GM23338 (cell line): ENCODE data around the gene BAHCC1. TPM values are rescaled to one million over a fixed set of nuclear protein-coding genes. Genes with fewer than 3 reads are reported as not detected.

ENCODE experiments used
- ATAC-seq: fragments of 200-7000 bp; cut with Tn5 transposase; 3 replicates; pipeline ENCODE4 v1.9.1; 2020
- DNase-seq: peaks from one replicate; pipeline ENCODE4 v3.0.0-alpha.2; 2015; ENCODE audit warnings: low spot score
- H2AFZ ChIP-seq: fragments of 200-600 bp; sonication (generic); 2 replicates; pipeline ENCODE4 v1.8.0; 2016; ENCODE audit warnings: antibody characterized with exemption, mild to moderate bottlenecking, moderate library complexity
- H3F3A ChIP-seq: fragments of 200-600 bp; sonication (generic); replicated peaks from 2 replicates; pipeline ENCODE4 v1.8.0; 2017; ENCODE audit warnings: antibody characterized with exemption, mixed run types, low read depth
- H3K27ac ChIP-seq: fragments of 200-600 bp; sonication (generic); 2 replicates; pipeline ENCODE4 v1.6.1; 2016; ENCODE audit warnings: low read depth
- H3K27me3 ChIP-seq: fragments of 200-600 bp; sonication (generic); 2 replicates; pipeline ENCODE4 v1.8.0; 2016; ENCODE audit warnings: mild to moderate bottlenecking, mixed run types, moderate library complexity; ENCODE audit not compliant: insufficient read depth
- H3K36me3 ChIP-seq: fragments of 200-600 bp; sonication (generic); 2 replicates; pipeline ENCODE4 v1.8.0; 2016; ENCODE audit warnings: mild to moderate bottlenecking; ENCODE audit not compliant: insufficient read depth
- H3K4me1 ChIP-seq: fragments of 200-600 bp; sonication (generic); 2 replicates; pipeline ENCODE4 v1.8.0; 2016; ENCODE audit warnings: mild to moderate bottlenecking, moderate library complexity; ENCODE audit not compliant: insufficient read depth
- H3K4me2 ChIP-seq: fragments of 200-600 bp; sonication (generic); 2 replicates; pipeline ENCODE4 v1.7.1; 2017; ENCODE audit warnings: mixed run types
- H3K4me3 ChIP-seq: fragments of 200-600 bp; sonication (generic); 2 replicates; pipeline ENCODE4 v1.6.1; 2016; ENCODE audit warnings: mixed run types
- H3K79me2 ChIP-seq: fragments of 200-600 bp; sonication (generic); replicated peaks from 2 replicates; pipeline ENCODE4 v1.8.0; 2017; ENCODE audit warnings: mild to moderate bottlenecking; ENCODE audit not compliant: insufficient read depth
- H3K9me2 ChIP-seq: fragments of 200-600 bp; sonication (generic); 2 replicates; pipeline ENCODE4 v1.8.0; 2017; ENCODE audit not compliant: insufficient read depth
- H4K20me1 ChIP-seq: fragments of 200-600 bp; sonication (generic); replicated peaks from 2 replicates; pipeline ENCODE4 v1.8.0; 2017; ENCODE audit warnings: mild to moderate bottlenecking; ENCODE audit not compliant: insufficient read depth
- H3K27ac Mint-ChIP-seq: 2 replicates; pipeline ENCODE4 v1.8.0; 2020; ENCODE audit warnings: inconsistent platforms, mild to moderate bottlenecking, moderate library complexity, mixed read lengths
- H3K27me3 Mint-ChIP-seq: 3 replicates; pipeline ENCODE4 v1.8.0; 2022; ENCODE audit warnings: low read depth, mild to moderate bottlenecking, moderate library complexity, mixed read lengths, inconsistent platforms; ENCODE audit not compliant: insufficient read depth, poor library complexity
- H3K36me3 Mint-ChIP-seq: 3 replicates; pipeline ENCODE4 v1.8.0; 2021; ENCODE audit warnings: low read depth, mild to moderate bottlenecking, inconsistent platforms, moderate library complexity, mixed read lengths
- H3K4me1 Mint-ChIP-seq: 3 replicates; pipeline ENCODE4 v1.8.0; 2020; ENCODE audit warnings: mild to moderate bottlenecking, inconsistent platforms, mixed read lengths
- H3K4me3 Mint-ChIP-seq: 3 replicates; pipeline ENCODE4 v1.8.0; 2021; ENCODE audit warnings: moderate library complexity, mild to moderate bottlenecking, inconsistent platforms, mixed read lengths
- H3K9me3 Mint-ChIP-seq: 3 replicates; pipeline ENCODE4 v1.8.0; 2020; ENCODE audit warnings: moderate library complexity, mild to moderate bottlenecking, inconsistent platforms, mixed read lengths
- CREB1 ChIP-seq: fragments of 250-450 bp; sonication (Bioruptor Pico); IDR thresholded peaks from 2 replicates; pipeline ENCODE4 v1.5.0; 2020; ENCODE audit warnings: low read depth, mild to moderate bottlenecking, moderate library complexity
- CTCF ChIP-seq, 2 experiments: fragments of 200-600 bp in 1 of 2; sonication (generic) in 1 of 2; conservative IDR thresholded peaks; 2 replicates each; pipeline versions ENCODE4 v1.5.1 to v1.6.1; 2016 to 2017; ENCODE audit warnings: antibody characterized with exemption in 2 of 2, low read depth in 2 of 2, mild to moderate bottlenecking in 2 of 2, moderate library complexity in 1 of 2
- EZH2 ChIP-seq: fragments of 200-600 bp; sonication (generic); IDR thresholded peaks from one replicate; pipeline ENCODE4 v1.8.0; 2017; ENCODE audit warnings: antibody characterized with exemption, mild to moderate bottlenecking, low read depth; ENCODE audit not compliant: unreplicated experiment
- EZH2phosphoT487 ChIP-seq: fragments of 200-600 bp; sonication (generic); IDR thresholded peaks from one replicate; pipeline ENCODE4 v1.8.1; 2018; ENCODE audit warnings: antibody characterized with exemption; ENCODE audit not compliant: unreplicated experiment
- JUNB ChIP-seq: IDR thresholded peaks from one replicate; pipeline ENCODE4 v1.6.1; 2016; ENCODE audit warnings: antibody characterized with exemption; ENCODE audit not compliant: unreplicated experiment
- POLR2AphosphoS5 ChIP-seq: IDR thresholded peaks from 2 replicates; pipeline ENCODE4 v1.6.1; 2016; ENCODE audit warnings: antibody characterized with exemption, low read depth
- STAT1 ChIP-seq: IDR thresholded peaks from one replicate; pipeline ENCODE4 v1.6.1; 2016; ENCODE audit warnings: antibody characterized with exemption; ENCODE audit not compliant: unreplicated experiment
- ZNF114 ChIP-seq: fragments of 250-450 bp; sonication (Bioruptor Pico); IDR thresholded peaks from 2 replicates; pipeline ENCODE4 v1.5.0; 2020; ENCODE audit warnings: mild to moderate bottlenecking, moderate library complexity
- ZNF331 ChIP-seq: fragments of 250-450 bp; sonication (Bioruptor Pico); IDR thresholded peaks from 2 replicates; pipeline ENCODE4 v1.5.0; 2020; ENCODE audit warnings: low read depth, mild to moderate bottlenecking, moderate library complexity
- polyA plus RNA-seq: library from polyadenylated mRNA; unstranded; fragments of >200 nt; fragmentation: Nextera tagmentation; extraction: Ambion mirVana; gene quantifications from 2 replicates; pipeline ENCODE4 v1.2.1, GENCODE V29; 2016
- total RNA-seq: library from RNA; depleted of rRNA; stranded (reverse); fragments of >200 nt; shearing (Covaris generic); gene quantifications from 2 replicates; pipeline ENCODE4 v1.2.3, GENCODE V29; 2014
- TF ChIP-seq, protein P1 (sequence below): fragments of 250-450 bp; sonication (Bioruptor Pico); IDR thresholded peaks from 2 replicates; pipeline ENCODE4 v1.5.0; 2020; ENCODE audit warnings: mild to moderate bottlenecking, moderate library complexity
- TF ChIP-seq, protein P2 (sequence below): IDR thresholded peaks from 2 replicates; pipeline ENCODE4 v1.6.1; 2016; ENCODE audit warnings: antibody characterized with exemption

BAHCC1 gene
- total and polyA plus RNA-seq, 2 experiments from 2014 or later, result 0.24 to 1.1 TPM

- H3K79me2 ChIP-seq, result no peaks in the 10 kb centered on the region
- H3K4me3 ChIP-seq, result no peak overlapping the region
- H3K36me3 ChIP-seq, result no peaks in the 10 kb centered on the region
- Mint-ChIP-seq H3K4me1 (no peaks in the 10 kb centered on the region), H3K4me3 (no peak overlapping the region), H3K27me3 (peaks cover 3% of the 10 kb centered on the region), H3K27ac (no peak overlapping the region; the same call in 1 of the 2 replicates), H3K9me3 (no peaks in the 10 kb centered on the region), H3K36me3 (no peaks in the 10 kb centered on the region)
- TF ChIP-seq CTCF (conservative IDR thresholded peaks at IDR 0.05; ENCODE audit: low read depth in 2 of 2) (no peak), CREB1 (CRISPR knock-in tag) (no peak), EZH2 (no peak)
- no peaks in the 10 kb centered on the region for H4K20me1 ChIP-seq
- H3K27me3 ChIP-seq, result no peaks in the 10 kb centered on the region
- H2AFZ ChIP-seq, result no peak overlapping the region
- H3K4me2 ChIP-seq, result no peak overlapping the region
- H3K9me2 ChIP-seq, result no peaks in the 10 kb centered on the region
- H3K4me1 ChIP-seq, result no peaks in the 10 kb centered on the region
- no peak for ATAC-seq
- no peak overlapping the region for H3K27ac ChIP-seq
- no peaks in the 10 kb centered on the region for H3F3A ChIP-seq
- DNase-seq, result no peak
Measured at GRCh38 chr17:81415681-81416080, 20.4 kb downstream of the BAHCC1 start.

DNA sequence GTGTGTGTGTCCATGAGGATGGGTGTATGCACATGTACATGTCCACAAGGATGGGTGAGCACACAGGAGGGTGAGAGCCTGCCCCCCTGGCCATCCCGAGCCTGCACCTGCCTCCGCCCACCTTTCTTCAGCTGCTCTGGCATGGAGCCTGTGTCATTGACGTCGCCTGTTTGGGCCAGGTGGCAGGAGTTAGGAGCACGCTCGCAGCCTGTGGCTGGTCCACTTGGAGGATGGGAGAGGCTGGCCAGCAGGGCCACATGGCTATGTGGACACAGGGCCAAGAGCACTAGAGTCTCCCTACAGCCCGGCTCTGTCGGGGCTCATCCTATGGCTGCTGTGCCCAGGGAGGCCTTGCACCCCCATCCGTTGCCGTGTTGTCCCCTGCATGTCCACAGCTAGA lies 21.4 kb downstream of the BAHCC1 start:
- Mint-ChIP-seq H3K4me3 (no peak overlapping the region), H3K27ac (no peak overlapping the region), H3K36me3 (no peaks in the 10 kb centered on the region), H3K27me3 (peaks cover 3% of the 10 kb centered on the region), H3K9me3 (no peaks in the 10 kb centered on the region), H3K4me1 (no peaks in the 10 kb centered on the region)
- ATAC-seq, result no peak
- DNase-seq, result no peak
- no peaks in the 10 kb centered on the region for H3K4me1 ChIP-seq
- no peaks in the 10 kb centered on the region for H4K20me1 ChIP-seq
- H3K36me3 ChIP-seq, result no peaks in the 10 kb centered on the region
- no peak overlapping the region for H3K27ac ChIP-seq
- H3K27me3 ChIP-seq, result no peaks in the 10 kb centered on the region
- H3F3A ChIP-seq, result no peaks in the 10 kb centered on the region
- no peak overlapping the region for H3K4me3 ChIP-seq
- no peak overlapping the region for H3K4me2 ChIP-seq
- no peaks in the 10 kb centered on the region for H3K9me2 ChIP-seq
- no peaks in the 10 kb centered on the region for H3K79me2 ChIP-seq
- no peak overlapping the region for H2AFZ ChIP-seq
- TF ChIP-seq, protein P1, sequence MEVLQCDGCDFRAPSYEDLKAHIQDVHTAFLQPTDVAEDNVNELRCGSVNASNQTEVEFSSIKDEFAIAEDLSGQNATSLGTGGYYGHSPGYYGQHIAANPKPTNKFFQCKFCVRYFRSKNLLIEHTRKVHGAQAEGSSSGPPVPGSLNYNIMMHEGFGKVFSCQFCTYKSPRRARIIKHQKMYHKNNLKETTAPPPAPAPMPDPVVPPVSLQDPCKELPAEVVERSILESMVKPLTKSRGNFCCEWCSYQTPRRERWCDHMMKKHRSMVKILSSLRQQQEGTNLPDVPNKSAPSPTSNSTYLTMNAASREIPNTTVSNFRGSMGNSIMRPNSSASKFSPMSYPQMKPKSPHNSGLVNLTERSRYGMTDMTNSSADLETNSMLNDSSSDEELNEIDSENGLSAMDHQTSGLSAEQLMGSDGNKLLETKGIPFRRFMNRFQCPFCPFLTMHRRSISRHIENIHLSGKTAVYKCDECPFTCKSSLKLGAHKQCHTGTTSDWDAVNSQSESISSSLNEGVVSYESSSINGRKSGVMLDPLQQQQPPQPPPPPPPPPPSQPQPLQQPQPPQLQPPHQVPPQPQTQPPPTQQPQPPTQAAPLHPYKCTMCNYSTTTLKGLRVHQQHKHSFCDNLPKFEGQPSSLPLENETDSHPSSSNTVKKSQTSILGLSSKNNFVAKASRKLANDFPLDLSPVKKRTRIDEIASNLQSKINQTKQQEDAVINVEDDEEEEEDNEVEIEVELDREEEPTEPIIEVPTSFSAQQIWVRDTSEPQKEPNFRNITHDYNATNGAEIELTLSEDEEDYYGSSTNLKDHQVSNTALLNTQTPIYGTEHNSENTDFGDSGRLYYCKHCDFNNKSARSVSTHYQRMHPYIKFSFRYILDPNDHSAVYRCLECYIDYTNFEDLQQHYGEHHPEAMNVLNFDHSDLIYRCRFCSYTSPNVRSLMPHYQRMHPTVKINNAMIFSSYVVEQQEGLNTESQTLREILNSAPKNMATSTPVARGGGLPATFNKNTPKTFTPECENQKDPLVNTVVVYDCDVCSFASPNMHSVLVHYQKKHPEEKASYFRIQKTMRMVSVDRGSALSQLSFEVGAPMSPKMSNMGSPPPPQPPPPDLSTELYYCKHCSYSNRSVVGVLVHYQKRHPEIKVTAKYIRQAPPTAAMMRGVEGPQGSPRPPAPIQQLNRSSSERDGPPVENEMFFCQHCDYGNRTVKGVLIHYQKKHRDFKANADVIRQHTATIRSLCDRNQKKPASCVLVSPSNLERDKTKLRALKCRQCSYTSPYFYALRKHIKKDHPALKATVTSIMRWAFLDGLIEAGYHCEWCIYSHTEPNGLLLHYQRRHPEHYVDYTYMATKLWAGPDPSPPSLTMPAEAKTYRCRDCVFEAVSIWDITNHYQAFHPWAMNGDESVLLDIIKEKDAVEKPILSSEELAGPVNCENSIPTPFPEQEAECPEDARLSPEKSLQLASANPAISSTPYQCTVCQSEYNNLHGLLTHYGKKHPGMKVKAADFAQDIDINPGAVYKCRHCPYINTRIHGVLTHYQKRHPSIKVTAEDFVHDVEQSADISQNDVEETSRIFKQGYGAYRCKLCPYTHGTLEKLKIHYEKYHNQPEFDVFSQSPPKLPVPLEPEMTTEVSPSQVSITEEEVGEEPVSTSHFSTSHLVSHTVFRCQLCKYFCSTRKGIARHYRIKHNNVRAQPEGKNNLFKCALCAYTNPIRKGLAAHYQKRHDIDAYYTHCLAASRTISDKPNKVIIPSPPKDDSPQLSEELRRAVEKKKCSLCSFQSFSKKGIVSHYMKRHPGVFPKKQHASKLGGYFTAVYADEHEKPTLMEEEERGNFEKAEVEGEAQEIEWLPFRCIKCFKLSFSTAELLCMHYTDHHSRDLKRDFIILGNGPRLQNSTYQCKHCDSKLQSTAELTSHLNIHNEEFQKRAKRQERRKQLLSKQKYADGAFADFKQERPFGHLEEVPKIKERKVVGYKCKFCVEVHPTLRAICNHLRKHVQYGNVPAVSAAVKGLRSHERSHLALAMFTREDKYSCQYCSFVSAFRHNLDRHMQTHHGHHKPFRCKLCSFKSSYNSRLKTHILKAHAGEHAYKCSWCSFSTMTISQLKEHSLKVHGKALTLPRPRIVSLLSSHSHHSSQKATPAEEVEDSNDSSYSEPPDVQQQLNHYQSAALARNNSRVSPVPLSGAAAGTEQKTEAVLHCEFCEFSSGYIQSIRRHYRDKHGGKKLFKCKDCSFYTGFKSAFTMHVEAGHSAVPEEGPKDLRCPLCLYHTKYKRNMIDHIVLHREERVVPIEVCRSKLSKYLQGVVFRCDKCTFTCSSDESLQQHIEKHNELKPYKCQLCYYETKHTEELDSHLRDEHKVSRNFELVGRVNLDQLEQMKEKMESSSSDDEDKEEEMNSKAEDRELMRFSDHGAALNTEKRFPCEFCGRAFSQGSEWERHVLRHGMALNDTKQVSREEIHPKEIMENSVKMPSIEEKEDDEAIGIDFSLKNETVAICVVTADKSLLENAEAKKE (CRISPR knock-in tag), result no peak
- TF ChIP-seq EZH2 (no peak), JUNB (no peak), POLR2AphosphoS5 (no peak), ZNF114 (CRISPR knock-in tag) (no peak), CTCF (conservative IDR thresholded peaks at IDR 0.05; ENCODE audit: low read depth in 2 of 2) (no peak), EZH2phosphoT487 (no peak), STAT1 (no peak), ZNF331 (CRISPR knock-in tag) (no peak)
- TF ChIP-seq, protein P2, sequence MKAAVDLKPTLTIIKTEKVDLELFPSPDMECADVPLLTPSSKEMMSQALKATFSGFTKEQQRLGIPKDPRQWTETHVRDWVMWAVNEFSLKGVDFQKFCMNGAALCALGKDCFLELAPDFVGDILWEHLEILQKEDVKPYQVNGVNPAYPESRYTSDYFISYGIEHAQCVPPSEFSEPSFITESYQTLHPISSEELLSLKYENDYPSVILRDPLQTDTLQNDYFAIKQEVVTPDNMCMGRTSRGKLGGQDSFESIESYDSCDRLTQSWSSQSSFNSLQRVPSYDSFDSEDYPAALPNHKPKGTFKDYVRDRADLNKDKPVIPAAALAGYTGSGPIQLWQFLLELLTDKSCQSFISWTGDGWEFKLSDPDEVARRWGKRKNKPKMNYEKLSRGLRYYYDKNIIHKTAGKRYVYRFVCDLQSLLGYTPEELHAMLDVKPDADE, result no peak
